SK-N-SH (cell line): ENCODE measurements around the gene EXPH5. TPM values are rescaled to one million over a fixed set of nuclear protein-coding genes. Genes with fewer than 3 reads are reported as not detected.

Experiments
- CTCF ChIA-PET: fragments of 300-600, 350-600 bp; formaldehyde crosslinking; extraction: SDS; loops from one replicate; lab custom pipeline; 2021; lab: Yijun Ruan, JAX
- POLR2A ChIA-PET: fragments of 350-600 bp; sonication (Branson Sonifier 250); formaldehyde crosslinking; extraction: SDS; loops from one replicate; lab custom pipeline; 2020; ENCODE audit warnings: antibody characterized with exemption, inconsistent platforms; lab: Yijun Ruan, JAX
- DNase-seq: peaks from one replicate; pipeline ENCODE4 v3.0.0; 2012
- H2AFZ ChIP-seq: fragments of 200-600 bp; sonication (generic); 2 replicates; pipeline ENCODE4 v1.8.1; 2016; ENCODE audit warnings: antibody characterized with exemption, mild to moderate bottlenecking, low read depth
- H3F3A ChIP-seq: fragments of 200-600 bp; sonication (generic); replicated peaks from 2 replicates; pipeline ENCODE3; 2016; ENCODE audit warnings: antibody characterized with exemption, mild to moderate bottlenecking; ENCODE audit not compliant: insufficient read depth
- H3K27ac ChIP-seq, 2 experiments: fragments of 200-500 bp in 1 of 2; fragments of 200-600 bp in 1 of 2; sonication (Bioruptor generic) in 1 of 2; sonication (generic), shearing (Covaris generic) in 1 of 2; 2 replicates each; pipeline versions ENCODE4 v1.5.1 to v1.6.1; 2014 to 2016; ENCODE audit warnings: low read depth in 2 of 2, inconsistent platforms in 1 of 2, low read length in 1 of 2, mild to moderate bottlenecking in 1 of 2, mixed read lengths in 1 of 2
- H3K27me3 ChIP-seq: fragments of 200-600 bp; sonication (generic), shearing (Covaris generic); 2 replicates; pipeline ENCODE4 v1.6.1; 2016; ENCODE audit warnings: mixed run types; ENCODE audit not compliant: insufficient read depth
- H3K36me3 ChIP-seq, 2 experiments: fragments of 200-500 bp in 1 of 2; fragments of 200-600 bp in 1 of 2; sonication (Bioruptor generic) in 1 of 2; sonication (generic) in 1 of 2; replicated peaks in 1 of 2; 2 replicates each; pipeline versions ENCODE3 to v1.5.1; 2014 to 2016; ENCODE audit warnings: low read length in 1 of 2, mild to moderate bottlenecking in 1 of 2; ENCODE audit not compliant: insufficient read depth in 2 of 2, control insufficient read depth in 1 of 2
- H3K4me1 ChIP-seq, 2 experiments: fragments of 200-500 bp in 1 of 2; fragments of 200-600 bp in 1 of 2; sonication (Bioruptor generic) in 1 of 2; sonication (generic), shearing (Covaris generic) in 1 of 2; 2 replicates each; pipeline versions ENCODE4 v1.5.1 to v1.6.1; 2014 to 2016; ENCODE audit warnings: low read depth in 1 of 2, low read length in 1 of 2, mixed run types in 1 of 2; ENCODE audit not compliant: insufficient read depth in 2 of 2, control insufficient read depth in 1 of 2
- H3K4me2 ChIP-seq: fragments of 200-600 bp; sonication (generic), shearing (Covaris generic); 2 replicates; pipeline ENCODE4 v1.6.1; 2017; ENCODE audit warnings: mixed run types
- H3K4me3 ChIP-seq, 2 experiments: fragments of 200-500 bp in 1 of 2; fragments of 200-600 bp in 1 of 2; sonication (Bioruptor generic) in 1 of 2; sonication (generic), shearing (Covaris generic) in 1 of 2; 2 replicates each; pipeline versions ENCODE4 v1.5.1 to v1.8.1; 2014 to 2016; ENCODE audit warnings: low read depth in 2 of 2, inconsistent platforms in 1 of 2, low read length in 1 of 2, mild to moderate bottlenecking in 1 of 2, mixed read lengths in 1 of 2, moderate library complexity in 1 of 2
- H3K79me2 ChIP-seq: fragments of 200-600 bp; sonication (generic); 2 replicates; pipeline ENCODE4 v1.8.1; 2017; ENCODE audit warnings: mild to moderate bottlenecking; ENCODE audit not compliant: insufficient read depth
- H3K9ac ChIP-seq: fragments of 200-600 bp; sonication (generic); 2 replicates; pipeline ENCODE4 v1.6.1; 2017; ENCODE audit warnings: mixed run types
- H3K9me2 ChIP-seq: fragments of 200-600 bp; sonication (generic); 2 replicates; pipeline ENCODE4 v1.6.1; 2017; ENCODE audit warnings: mixed run types
- H3K9me3 ChIP-seq: fragments of 200-600 bp; sonication (generic); 2 replicates; pipeline ENCODE4 v1.6.1; 2017; ENCODE audit warnings: mixed run types, mild to moderate bottlenecking, moderate library complexity
- H4K20me1 ChIP-seq: fragments of 200-600 bp; sonication (generic); 2 replicates; pipeline ENCODE4 v1.6.1; 2017; ENCODE audit warnings: mild to moderate bottlenecking, mixed run types; ENCODE audit not compliant: insufficient read depth
- EP300 ChIP-seq, 2 experiments: IDR thresholded peaks; 2 replicates each; pipeline versions ENCODE4 v1.4.0 to v1.6.1; 2012; ENCODE audit warnings: borderline replicate concordance in 1 of 2, low read depth in 1 of 2, low read length in 1 of 2
- EZH2phosphoT487 ChIP-seq: fragments of 200-600 bp; sonication (generic); IDR thresholded peaks from 2 replicates; pipeline ENCODE4 v1.6.1; 2017; ENCODE audit warnings: low read depth, mixed run types, mild to moderate bottlenecking, antibody characterized with exemption, moderate library complexity, borderline replicate concordance
- FOXM1 ChIP-seq: IDR thresholded peaks from 2 replicates; pipeline ENCODE4 v1.4.0; 2012; ENCODE audit warnings: low read depth, mild to moderate bottlenecking
- MAX ChIP-seq: IDR thresholded peaks from 2 replicates; pipeline ENCODE4 v1.4.0; 2012; ENCODE audit warnings: low read depth
- NFIC ChIP-seq: IDR thresholded peaks from 2 replicates; pipeline ENCODE4 v1.4.0; 2012; ENCODE audit warnings: borderline replicate concordance
- RCOR1 ChIP-seq: fragments of 150-350 bp; IDR thresholded peaks from 2 replicates; pipeline ENCODE4 v1.6.1; 2017; ENCODE audit warnings: antibody characterized with exemption, low read length
- REST ChIP-seq: IDR thresholded peaks from 2 replicates; pipeline ENCODE4 v1.6.1; 2012; ENCODE audit warnings: mild to moderate bottlenecking, low read depth, low read length, moderate library complexity
- RXRA ChIP-seq: IDR thresholded peaks from 2 replicates; pipeline ENCODE4 v1.4.0; 2012; ENCODE audit warnings: low read depth, mild to moderate bottlenecking, borderline replicate concordance
- SMC3 ChIP-seq: IDR thresholded peaks from 2 replicates; pipeline ENCODE4 v1.6.1; 2012; ENCODE audit warnings: low read depth, low read length, improper control_type of control experiment
- TCF12 ChIP-seq: IDR thresholded peaks from 2 replicates; pipeline ENCODE4 v1.4.0; 2012
- TEAD4 ChIP-seq: IDR thresholded peaks from 2 replicates; pipeline ENCODE4 v1.4.0; 2012; ENCODE audit warnings: mild to moderate bottlenecking, borderline replicate concordance; ENCODE audit not compliant: insufficient read depth
- USF2 ChIP-seq: fragments of 150-350 bp; IDR thresholded peaks from 2 replicates; pipeline ENCODE4 v1.6.1; 2017; ENCODE audit warnings: antibody characterized with exemption, low read length, low read depth, borderline replicate concordance
- YY1 ChIP-seq: IDR thresholded peaks from 2 replicates; pipeline ENCODE4 v1.4.0; 2012; ENCODE audit warnings: low read depth, mild to moderate bottlenecking
- ZBTB33 ChIP-seq: IDR thresholded peaks from 2 replicates; pipeline ENCODE4 v1.4.0; 2012; ENCODE audit warnings: low read depth, borderline replicate concordance
- WGBS: methylation state at CpG from one replicate; pipeline ENCODE4 v1.1.6; 2017; ENCODE audit warnings: low lambda C conversion rate; 5-methylcytosine and 5-hydroxymethylcytosine counted together
- polyA plus RNA-seq, 3 experiments: library from polyadenylated mRNA; depleted of rRNA; stranded (reverse); fragments of >200 nt; gene quantifications; 2 replicates each; pipeline ENCODE4 v1.2.3, GENCODE V29; 2012
- TF ChIP-seq, protein P1 (sequence below): IDR thresholded peaks from 2 replicates; pipeline ENCODE4; 2012

The EXPH5 gene
- polyA plus RNA-seq, 1 of the 3 experiments (the other 2 are of a cell fraction), result 0.05 TPM

- no peak for TF ChIP-seq TCF12
- TF ChIP-seq, all 33 proteins: peak for 0
- no peak overlapping the region for H3K4me2 ChIP-seq
- H3K4me1 ChIP-seq, result no peaks in the 10 kb centered on the region
- POLR2A ChIA-PET, result no interaction called here
- peaks cover 25 to 39% of the 10 kb centered on the region in 2 experiments for H3K36me3 ChIP-seq
- CTCF ChIA-PET, result no interaction called here
- H3K79me2 ChIP-seq, result no peaks in the 10 kb centered on the region
- no peak overlapping the region for H2AFZ ChIP-seq
- no peak overlapping the region for H3K9ac ChIP-seq
- H3K27me3 ChIP-seq, result no peaks in the 10 kb centered on the region
- H3F3A ChIP-seq, result no peaks in the 10 kb centered on the region
- no peak overlapping the region for H3K4me3 ChIP-seq
- no peak overlapping the region for H3K27ac ChIP-seq
- DNase-seq, result no peak
- no peaks in the 10 kb centered on the region for H3K9me3 ChIP-seq
- no peaks in the 10 kb centered on the region for H4K20me1 ChIP-seq
- 97% methylated on average over 3 of the region's 3 CpGs for WGBS
- no peaks in the 10 kb centered on the region for H3K9me2 ChIP-seq
Observed at GRCh38 chr11:108486331-108486730, 107.2 kb downstream of the EXPH5 start.

GRCh38 chr11:108483163-108483562 lies 110.4 kb downstream of the EXPH5 start:
- H3K4me2 ChIP-seq, result no peak overlapping the region
- TF ChIP-seq EZH2phosphoT487 (no peak), MAX (no peak), TEAD4 (no peak), RXRA (no peak), SMC3 (no peak), RCOR1 (no peak), REST (no peak), ZBTB33 (no peak), NFIC (no peak), YY1 (no peak), FOXM1 (no peak), EP300 (IDR thresholded peaks at IDR 0.05; ENCODE audit: borderline replicate concordance in 1 of 2, low read depth in 1 of 2, low read length in 1 of 2) (no peak), USF2 (no peak)
- TF ChIP-seq, protein P1, sequence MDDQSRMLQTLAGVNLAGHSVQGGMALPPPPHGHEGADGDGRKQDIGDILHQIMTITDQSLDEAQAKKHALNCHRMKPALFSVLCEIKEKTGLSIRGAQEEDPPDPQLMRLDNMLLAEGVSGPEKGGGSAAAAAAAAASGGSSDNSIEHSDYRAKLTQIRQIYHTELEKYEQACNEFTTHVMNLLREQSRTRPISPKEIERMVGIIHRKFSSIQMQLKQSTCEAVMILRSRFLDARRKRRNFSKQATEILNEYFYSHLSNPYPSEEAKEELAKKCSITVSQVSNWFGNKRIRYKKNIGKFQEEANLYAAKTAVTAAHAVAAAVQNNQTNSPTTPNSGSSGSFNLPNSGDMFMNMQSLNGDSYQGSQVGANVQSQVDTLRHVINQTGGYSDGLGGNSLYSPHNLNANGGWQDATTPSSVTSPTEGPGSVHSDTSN, result no peak
- TF ChIP-seq, all 33 proteins: peak for 0
- CTCF ChIA-PET, result no interaction called here
- Histone ChIP-seq H2AFZ (no peak overlapping the region), H4K20me1 (no peaks in the 10 kb centered on the region), H3K4me3 (no peak overlapping the region), H3K79me2 (no peaks in the 10 kb centered on the region), H3K9ac (no peak overlapping the region), H3K27me3 (no peaks in the 10 kb centered on the region), H3K36me3 (peaks cover 37 to 38% of the 10 kb centered on the region in 2 experiments), H3K4me1 (no peaks in the 10 kb centered on the region), H3K9me3 (no peaks in the 10 kb centered on the region), H3K9me2 (no peaks in the 10 kb centered on the region), H3K27ac (no peak overlapping the region), H3F3A (peaks cover 5% of the 10 kb centered on the region)
- DNase-seq, result no peak
- POLR2A ChIA-PET, result no interaction called here
